Suprapubic skin (tissue), 4 donors: ENCODE measurements around the gene ZCCHC24.

Experiments used
- EP300 ChIP-seq: sonication (generic); formaldehyde crosslinking; IDR thresholded peaks from one replicate; pipeline ENCODE4 v1.6.1; 2017; ENCODE audit warnings: antibody characterized with exemption
- POLR2AphosphoS5 ChIP-seq, 3 donors: sonication (generic); formaldehyde crosslinking; IDR thresholded peaks; one replicate each; pipeline ENCODE4 v1.6.1; 2017; ENCODE audit warnings: antibody characterized with exemption in 3 of 3
- TF ChIP-seq, protein P1 (sequence below), 2 donors: fragments of 200-600 bp in 1 of 2; fragments of 450-650 bp in 1 of 2; sonication (generic) in 1 of 2; IDR thresholded peaks; one replicate each; pipeline ENCODE4 v1.5.1; 2016 to 2019; ENCODE audit warnings: antibody characterized with exemption in 2 of 2, mild to moderate bottlenecking in 1 of 2, moderate library complexity in 1 of 2

DNA sequence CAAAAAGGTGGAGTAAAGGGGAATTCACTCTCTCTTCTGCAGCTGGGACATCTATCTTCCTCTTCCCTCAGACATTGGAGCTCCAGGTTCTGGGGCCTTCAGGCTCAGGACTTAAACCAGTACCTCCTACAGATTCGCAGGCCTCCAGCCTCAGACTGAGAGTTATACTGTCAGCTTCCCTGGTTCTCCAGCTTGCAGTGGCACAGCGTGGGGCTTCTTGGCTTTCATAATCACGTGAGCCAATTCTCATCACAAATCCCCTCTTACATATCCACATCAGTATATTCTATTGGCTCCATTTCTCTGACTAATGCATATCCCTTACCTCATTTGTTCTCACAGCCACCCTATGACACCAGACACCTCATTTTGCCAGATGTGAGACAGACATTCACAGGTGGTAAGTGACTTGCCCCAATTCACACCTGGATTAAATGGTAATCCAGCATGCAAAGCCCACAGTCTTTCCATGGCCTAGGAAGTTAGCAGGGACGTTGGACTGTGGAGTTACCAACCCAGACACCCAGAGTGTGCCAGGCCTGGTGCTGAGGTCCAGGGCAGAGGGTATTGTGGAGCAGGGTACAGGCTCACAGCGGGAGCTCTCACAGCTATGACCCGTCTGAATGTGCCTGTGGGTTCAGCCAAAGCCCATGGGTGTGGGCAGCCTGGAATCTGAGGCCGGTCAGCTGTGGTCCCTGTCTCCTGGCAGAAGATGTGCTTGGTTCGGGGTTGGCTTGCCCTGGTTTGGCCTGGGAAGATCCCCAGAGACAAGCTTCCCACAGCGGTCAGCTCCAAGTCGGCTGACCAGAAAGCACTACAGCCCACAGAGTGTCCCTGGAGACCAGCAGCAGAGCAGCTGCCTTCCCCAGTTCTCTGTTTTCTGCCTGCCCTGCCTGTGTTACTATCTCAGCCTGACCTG lies 18.4 kb upstream of the ZCCHC24 start:
- TF ChIP-seq, protein P1, sequence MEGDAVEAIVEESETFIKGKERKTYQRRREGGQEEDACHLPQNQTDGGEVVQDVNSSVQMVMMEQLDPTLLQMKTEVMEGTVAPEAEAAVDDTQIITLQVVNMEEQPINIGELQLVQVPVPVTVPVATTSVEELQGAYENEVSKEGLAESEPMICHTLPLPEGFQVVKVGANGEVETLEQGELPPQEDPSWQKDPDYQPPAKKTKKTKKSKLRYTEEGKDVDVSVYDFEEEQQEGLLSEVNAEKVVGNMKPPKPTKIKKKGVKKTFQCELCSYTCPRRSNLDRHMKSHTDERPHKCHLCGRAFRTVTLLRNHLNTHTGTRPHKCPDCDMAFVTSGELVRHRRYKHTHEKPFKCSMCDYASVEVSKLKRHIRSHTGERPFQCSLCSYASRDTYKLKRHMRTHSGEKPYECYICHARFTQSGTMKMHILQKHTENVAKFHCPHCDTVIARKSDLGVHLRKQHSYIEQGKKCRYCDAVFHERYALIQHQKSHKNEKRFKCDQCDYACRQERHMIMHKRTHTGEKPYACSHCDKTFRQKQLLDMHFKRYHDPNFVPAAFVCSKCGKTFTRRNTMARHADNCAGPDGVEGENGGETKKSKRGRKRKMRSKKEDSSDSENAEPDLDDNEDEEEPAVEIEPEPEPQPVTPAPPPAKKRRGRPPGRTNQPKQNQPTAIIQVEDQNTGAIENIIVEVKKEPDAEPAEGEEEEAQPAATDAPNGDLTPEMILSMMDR (IDR thresholded peaks at IDR 0.05): no peak
- TF ChIP-seq POLR2AphosphoS5 (IDR thresholded peaks at IDR 0.05): no peak
- no peak for TF ChIP-seq EP300
